Endothelial cell of umbilical vein (primary cell): ENCODE data around the gene GPS1. TPM values are rescaled to one million over a fixed set of nuclear protein-coding genes. Genes with fewer than 3 reads are reported as not detected.

ENCODE experiments used
- BruUV-seq: library from RNA; stranded (reverse); fragments of 400-500 nt; replicated peaks from 2 replicates; lab custom pipeline; 2021; lab: Mats Ljungman, UMichigan
- CTCF ChIA-PET: fragments of 300-600, 350-600 bp; sonication (Branson Sonifier 250); formaldehyde crosslinking; loops from one replicate; lab custom pipeline; 2021; ENCODE audit warnings: antibody characterized with exemption, inconsistent platforms; lab: Charles Lee
- POLR2A ChIA-PET: fragments of 300-600, 350-600 bp; sonication (Branson Sonifier 250); formaldehyde crosslinking; loops from one replicate; lab custom pipeline; 2021; ENCODE audit warnings: antibody characterized with exemption, inconsistent platforms; lab: Charles Lee
- DNase-seq: peaks from one replicate; pipeline ENCODE4 v3.0.0-alpha.2; 2011; ENCODE audit warnings: low read depth, low spot score
- FAIRE-seq: peaks from 2 replicates; lab custom pipeline; 2011; peaks lifted over from hg19 to GRCh38; lab: Jason Lieb, UNC
- H2AFZ ChIP-seq: 2 replicates; pipeline ENCODE4 v1.6.0; 2012; ENCODE audit warnings: low read depth, low read length, control low read depth, inconsistent platforms
- H3K27ac ChIP-seq: 2 replicates; pipeline ENCODE4 v1.5.1; 2011; ENCODE audit warnings: low read depth, mild to moderate bottlenecking, control low read depth, low read length, moderate library complexity; ENCODE audit not compliant: insufficient read depth
- H3K27me3 ChIP-seq, 2 experiments: 2 replicates each; pipeline versions ENCODE4 v1.6.0 to v1.6.1; 2011; ENCODE audit warnings: low read length in 2 of 2, mixed read lengths in 1 of 2; ENCODE audit not compliant: control insufficient read depth in 2 of 2, insufficient read depth in 2 of 2
- H3K36me3 ChIP-seq, 2 experiments: 2 replicates in 1 of 2; 3 replicates in 1 of 2; pipeline ENCODE4 v1.5.1; 2011; ENCODE audit warnings: low read length in 2 of 2, mild to moderate bottlenecking in 1 of 2, moderate library complexity in 1 of 2; ENCODE audit not compliant: control insufficient read depth in 2 of 2, insufficient read depth in 2 of 2; ENCODE audit errors: extremely low read depth in 1 of 2
- H3K4me1 ChIP-seq: 3 replicates; pipeline ENCODE4 v1.5.1; 2011; ENCODE audit warnings: mild to moderate bottlenecking, low read length; ENCODE audit not compliant: control insufficient read depth, insufficient read depth; ENCODE audit errors: extremely low read depth
- H3K4me2 ChIP-seq: 2 replicates; pipeline ENCODE4 v1.6.1; 2011; ENCODE audit warnings: low read length, control low read depth, mixed read lengths; ENCODE audit not compliant: insufficient read depth
- H3K4me3 ChIP-seq, 3 experiments: fragments of 200-600 bp in 1 of 3; sonication (generic), shearing (Covaris generic) in 1 of 3; replicated peaks in 1 of 3; 2 replicates each; pipeline ENCODE4 v1.5.1; 2011 to 2016; ENCODE audit warnings: control low read depth in 3 of 3, low read length in 3 of 3, mild to moderate bottlenecking in 2 of 3, inconsistent platforms in 1 of 3, low read depth in 1 of 3, moderate library complexity in 1 of 3; ENCODE audit not compliant: insufficient read depth in 1 of 3
- H3K79me2 ChIP-seq: 2 replicates; pipeline ENCODE4 v1.6.0; 2012; ENCODE audit warnings: low read length, inconsistent platforms; ENCODE audit not compliant: control insufficient read depth, insufficient read depth
- H3K9ac ChIP-seq: replicated peaks from 2 replicates; pipeline ENCODE3; 2011; ENCODE audit warnings: low read length, control low read depth; ENCODE audit not compliant: insufficient read depth; ENCODE audit errors: extremely low read depth
- H3K9me1 ChIP-seq: replicated peaks from 3 replicates; pipeline ENCODE4 v1.6.0; 2011; ENCODE audit warnings: mild to moderate bottlenecking, low read length; ENCODE audit not compliant: control insufficient read depth, insufficient read depth; ENCODE audit errors: extremely low read depth
- H3K9me3 ChIP-seq: replicated peaks from 2 replicates; pipeline ENCODE4 v1.5.1; 2012; ENCODE audit warnings: low read length, inconsistent platforms; ENCODE audit not compliant: control insufficient read depth, insufficient read depth
- H4K20me1 ChIP-seq: replicated peaks from 2 replicates; pipeline ENCODE3; 2011; ENCODE audit warnings: mild to moderate bottlenecking, low read length; ENCODE audit not compliant: control insufficient read depth, insufficient read depth; ENCODE audit errors: extremely low read depth
- CTCF ChIP-seq, 2 donors: IDR thresholded peaks; 1 replicate in 1 of 2; 2 replicates in 1 of 2; pipeline ENCODE4 v1.5.1; 2011; ENCODE audit warnings: low read length in 2 of 2, mild to moderate bottlenecking in 2 of 2, moderate library complexity in 2 of 2, control low read depth in 1 of 2, inconsistent platforms in 1 of 2, low read depth in 1 of 2; ENCODE audit not compliant: insufficient read depth in 1 of 2; ENCODE audit errors: extremely low read depth in 1 of 2
- EZH2 ChIP-seq: IDR thresholded peaks from 2 replicates; pipeline ENCODE4 v1.6.1; 2012; ENCODE audit warnings: borderline replicate concordance, low read depth, mild to moderate bottlenecking, moderate library complexity, low read length, inconsistent platforms; ENCODE audit not compliant: severe bottlenecking
- FOS ChIP-seq: IDR thresholded peaks from 2 replicates; pipeline ENCODE4 v1.6.1; 2011; ENCODE audit warnings: mild to moderate bottlenecking, low read length, moderate library complexity, borderline replicate concordance; ENCODE audit not compliant: insufficient read depth
- GATA2 ChIP-seq: IDR thresholded peaks from 2 replicates; pipeline ENCODE4 v1.7.0; 2011; ENCODE audit warnings: low read depth, mild to moderate bottlenecking, moderate library complexity, mixed read lengths, low read length; ENCODE audit not compliant: insufficient read length, insufficient read depth
- JUN ChIP-seq: IDR thresholded peaks from 2 replicates; pipeline ENCODE4 v1.6.1; 2011; ENCODE audit warnings: borderline replicate concordance, low read depth; ENCODE audit not compliant: insufficient read length, insufficient read depth
- MAX ChIP-seq: IDR thresholded peaks from 2 replicates; pipeline ENCODE4 v1.6.1; 2011; ENCODE audit not compliant: insufficient read depth, insufficient read length
- MYC ChIP-seq: IDR thresholded peaks from one replicate; pipeline ENCODE4 v1.6.1; 2011; ENCODE audit warnings: mild to moderate bottlenecking, low read depth, low read length
- POLR2A ChIP-seq: IDR thresholded peaks from 2 replicates; pipeline ENCODE4 v1.6.1; 2012; ENCODE audit warnings: low read depth, mild to moderate bottlenecking, control low read depth, low read length
- POLR2AphosphoS5 ChIP-seq: IDR thresholded peaks from 2 replicates; pipeline ENCODE4 v1.6.1; 2012; ENCODE audit warnings: low read depth, mild to moderate bottlenecking, control low read depth, low read length, moderate library complexity; ENCODE audit not compliant: insufficient read depth
- dilution Hi-C: fragments of 300-500 bp; cut with MboI; formaldehyde crosslinking; loops from one replicate; pipeline ENCODE4 v1.15.0; 2019; ENCODE audit warnings: low sequenced_read_pairs; ENCODE audit not compliant: extremely low pct_ligation_motif_present
- intact Hi-C: fragments of 100-400 bp; cut with micrococcal nuclease; formaldehyde crosslinking; loops from one replicate; pipeline ENCODE4 v1.10.0; 2022
- polyA plus RNA-seq, 4 experiments: library from polyadenylated mRNA; depleted of rRNA in 3 of 4; stranded (reverse) in 3 of 4; unstranded in 1 of 4; fragments of >200 nt; gene quantifications; 2 replicates each; pipeline versions ENCODE4 v1.2.1 to v1.2.3, GENCODE V29; 2011 to 2012; ENCODE audit warnings: missing spikeins in 1 of 4
- total RNA-seq: library from RNA; stranded (reverse); gene quantifications from 2 replicates; pipeline ENCODE4 v1.2.3, GENCODE V29; 2021

The GPS1 gene
- total and polyA plus RNA-seq, 2 donors (not counting 3 experiments of a cell fraction or from before 2014, with no cell fraction given), result 116 to 178 TPM

- H3K9ac ChIP-seq, result no peak overlapping the region
- DNase-seq (no peak), FAIRE-seq (no peak)
- no peaks in the 10 kb centered on the region for H3K9me1 ChIP-seq
- dilution Hi-C loops, result no loop called here
- H2AFZ ChIP-seq, result no peak overlapping the region
- no peaks in the 10 kb centered on the region for H3K27me3 ChIP-seq
- H3K4me2 ChIP-seq, result no peak overlapping the region
- no peaks in the 10 kb centered on the region for H3K9me3 ChIP-seq
- H3K36me3 ChIP-seq, result peaks cover 12 to 38% of the 10 kb centered on the region in 2 experiments
- CTCF ChIA-PET, result interaction anchor here (0.8 to 1.1 kb wide), 3 partner anchors 11 to 23 kb away, joined by 3 to 5 read pairs (median 4); partner anchors contain the start of gene DCXR
- no peak overlapping the region for H3K4me3 ChIP-seq
- no TSS peak for BruUV-seq
- intact Hi-C loops, result loop anchor here (2.0 kb wide), 1 partner anchor 17 kb away; the partner anchor contains the start of gene DCXR
- no peak overlapping the region for H3K27ac ChIP-seq
- H4K20me1 ChIP-seq, result no peaks in the 10 kb centered on the region
- peaks cover 11% of the 10 kb centered on the region for H3K4me1 ChIP-seq
- H3K79me2 ChIP-seq, result peaks cover 11% of the 10 kb centered on the region
- POLR2A ChIA-PET, result no interaction called here
- TF ChIP-seq MYC (no peak), POLR2A (no peak), CTCF (IDR thresholded peaks at IDR 0.05; ENCODE audit: extremely low read depth in 1 of 2, insufficient read depth in 1 of 2, low read depth in 1 of 2, low read length in 2 of 2) (no peak), MAX (no peak), POLR2AphosphoS5 (no peak), EZH2 (no peak), GATA2 (no peak), FOS (no peak), JUN (no peak)
Measured at GRCh38 chr17:82053556-82054263, 2.0 kb downstream of the GPS1 start.
